GM12864 (cell line): Measurements from ENCODE around the gene CCDC92.

Experiments
- DNase-seq: peaks from one replicate; pipeline ENCODE4 v3.0.0-alpha.2; 2011; ENCODE audit warnings: low read depth
- H3K4me3 ChIP-seq: 2 replicates; pipeline ENCODE4 v1.5.1; 2011; ENCODE audit warnings: mild to moderate bottlenecking, low read depth, low read length, control low read depth
- CTCF ChIP-seq: IDR thresholded peaks from 2 replicates; pipeline ENCODE4 v1.5.1; 2011; ENCODE audit warnings: low read depth, mild to moderate bottlenecking, moderate library complexity, low read length, control low read depth, inconsistent platforms; ENCODE audit errors: missing control alignments

The CCDC92 gene

DNA sequence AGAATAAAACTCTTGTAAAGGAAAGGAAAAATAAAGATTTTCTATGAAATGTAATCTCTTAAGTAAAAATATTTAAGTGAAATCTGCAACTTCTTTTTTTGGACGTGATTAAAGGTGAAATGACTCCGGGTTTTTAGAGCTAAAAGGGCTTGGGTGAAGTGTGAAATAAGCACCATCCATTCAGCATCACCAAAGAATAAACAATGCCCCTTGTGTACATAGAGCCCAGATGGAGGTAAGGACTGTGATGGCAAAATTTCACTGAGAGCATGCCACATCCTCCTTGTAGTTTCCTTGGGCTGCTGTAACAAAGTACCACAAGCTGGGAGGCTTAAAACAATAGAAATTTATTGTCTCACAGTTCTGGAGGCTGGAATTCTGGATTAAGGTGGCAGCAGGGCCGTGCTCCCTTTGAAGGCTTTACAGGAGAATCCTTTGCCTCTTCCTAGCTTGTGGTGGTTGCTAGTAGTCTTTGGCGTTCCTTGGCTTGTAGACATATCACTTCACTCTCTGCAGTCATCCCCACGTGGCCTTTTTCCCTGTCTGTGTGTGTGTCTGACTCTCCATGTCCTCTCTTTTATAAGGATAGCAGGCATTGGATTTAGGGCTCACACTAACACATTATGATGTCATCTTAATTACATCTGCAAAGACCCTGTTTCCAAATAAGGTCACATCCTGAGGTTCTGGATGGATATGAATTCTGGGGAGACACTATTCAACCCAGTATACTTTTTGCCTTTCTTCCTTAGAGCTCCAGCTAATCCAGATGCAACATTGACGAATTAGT is 24.6 kb upstream of the CCDC92 start:
- no peak for DNase-seq
- H3K4me3 ChIP-seq, result no peak overlapping the region
- TF ChIP-seq CTCF, result no peak

DNA sequence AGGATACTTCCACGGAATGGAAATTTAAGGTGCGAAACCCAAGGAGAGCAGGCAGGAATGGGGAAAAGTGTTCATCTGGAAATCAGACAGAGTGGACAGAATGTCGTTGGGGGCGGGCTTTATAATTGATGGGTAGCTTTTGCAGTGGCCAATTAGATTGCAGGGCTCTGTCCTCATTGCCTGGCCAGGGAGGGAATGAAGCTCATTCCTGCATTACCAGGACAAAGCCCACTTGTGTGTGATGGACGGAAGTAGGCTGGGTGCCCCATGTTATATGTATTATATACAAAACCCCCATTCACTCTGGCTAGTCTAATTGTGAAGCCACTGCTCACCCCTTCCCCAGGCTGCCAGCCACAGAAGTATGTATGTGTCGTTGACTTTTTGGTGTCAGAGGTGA is 23.9 kb upstream of the CCDC92 start:
- no peak overlapping the region for H3K4me3 ChIP-seq
- no peak for DNase-seq
- no peak for TF ChIP-seq CTCF

DNA sequence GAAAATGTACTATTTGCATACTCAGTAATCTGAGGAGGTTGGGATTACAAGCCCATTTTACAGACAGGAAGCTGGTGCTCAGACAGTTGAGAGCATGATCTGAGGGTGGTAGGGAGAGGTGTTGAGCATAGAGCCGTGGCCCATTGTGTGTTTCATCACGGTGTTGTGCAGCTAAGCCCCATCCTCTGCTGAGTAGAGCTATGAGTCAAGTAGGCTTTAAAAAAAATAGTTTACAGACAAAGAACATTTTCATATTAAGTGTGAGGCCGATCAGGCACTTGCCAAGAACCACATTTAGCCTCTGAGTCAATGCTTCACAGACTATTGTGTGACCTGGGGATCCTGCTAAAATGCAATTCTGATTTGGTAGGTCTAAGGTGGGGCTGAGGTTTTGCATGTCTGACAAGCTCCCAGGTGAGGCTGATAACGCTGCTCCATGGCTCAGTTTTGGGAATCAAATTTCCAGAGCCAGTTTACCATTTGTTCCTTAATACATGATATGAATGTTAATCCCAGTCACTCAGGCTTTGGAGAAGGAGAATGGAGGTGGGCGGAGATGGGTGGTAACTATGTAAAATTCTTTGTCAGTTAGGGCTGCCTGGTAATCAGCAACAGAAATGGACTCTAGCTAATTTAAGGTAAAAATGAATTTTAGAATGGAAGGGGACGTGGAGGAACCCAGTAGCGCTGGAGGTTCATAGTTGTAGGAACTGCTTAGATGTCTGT is 22.6 kb upstream of the CCDC92 start:
- H3K4me3 ChIP-seq, result no peak overlapping the region
- TF ChIP-seq CTCF, result no peak
- no peak for DNase-seq

DNA sequence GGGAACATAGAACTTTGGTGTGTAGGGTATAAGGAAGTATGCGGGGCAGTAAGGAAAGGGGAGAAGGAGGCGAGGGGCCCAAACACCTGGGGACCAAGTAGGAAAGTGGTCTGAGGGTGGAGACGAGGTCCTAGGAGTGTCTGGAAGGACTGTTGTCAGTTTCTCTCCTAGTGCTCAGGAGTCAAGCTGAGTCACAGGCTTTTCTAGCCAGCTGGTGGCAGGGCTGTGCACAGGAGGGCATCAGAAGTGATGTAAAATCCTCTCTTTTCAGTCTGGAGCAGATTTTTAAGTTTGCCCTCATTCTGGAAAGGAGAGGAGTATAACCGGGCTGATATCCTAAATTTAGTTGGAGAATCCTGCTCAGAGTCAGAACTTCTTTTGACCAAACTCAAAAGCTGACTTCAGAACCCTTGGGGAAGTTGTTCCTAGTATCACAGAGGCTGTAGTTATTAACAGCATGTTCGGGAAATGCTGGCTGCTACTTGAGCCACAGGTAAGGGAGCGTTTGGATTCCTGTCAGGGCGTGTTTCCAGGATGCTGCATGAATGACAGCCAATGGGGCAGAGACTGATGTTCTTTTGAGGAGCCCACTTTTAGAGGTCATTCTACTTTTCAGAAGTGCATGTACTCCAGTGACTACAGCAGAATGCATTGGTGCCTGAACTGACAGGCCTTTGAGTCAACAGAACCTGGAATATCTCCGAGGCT is 19.6 kb upstream of the CCDC92 start:
- H3K4me3 ChIP-seq, result no peak overlapping the region
- TF ChIP-seq CTCF, result no peak
- no peak for DNase-seq

DNA sequence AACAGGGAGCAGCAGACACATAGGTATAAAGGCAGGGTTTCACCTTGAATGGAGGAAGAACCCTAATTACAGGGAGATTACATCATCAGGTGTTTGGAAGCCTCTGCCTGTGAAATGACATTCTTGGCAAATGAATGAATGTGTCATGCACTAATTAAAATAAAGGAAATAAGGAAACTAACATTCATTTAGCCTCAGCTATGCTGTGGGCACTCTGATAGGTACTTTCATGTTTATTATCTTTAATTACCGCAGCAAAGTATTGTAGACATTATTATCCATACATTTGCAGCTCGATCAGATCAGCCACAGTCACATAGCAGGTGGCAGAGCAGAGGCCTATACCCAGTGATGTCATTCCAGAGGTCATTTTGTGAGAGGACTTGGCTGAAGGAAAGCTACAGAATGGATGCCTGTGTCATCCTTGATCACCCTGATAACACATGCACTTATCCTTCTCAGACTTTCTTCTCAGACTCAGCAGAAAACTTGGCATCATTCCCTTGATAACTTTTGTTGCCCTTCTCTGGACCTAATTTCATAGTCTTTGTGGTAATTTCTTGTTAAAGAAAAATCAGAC is 18.8 kb upstream of the CCDC92 start:
- TF ChIP-seq CTCF, result no peak
- DNase-seq, result no peak
- H3K4me3 ChIP-seq, result no peak overlapping the region

DNA sequence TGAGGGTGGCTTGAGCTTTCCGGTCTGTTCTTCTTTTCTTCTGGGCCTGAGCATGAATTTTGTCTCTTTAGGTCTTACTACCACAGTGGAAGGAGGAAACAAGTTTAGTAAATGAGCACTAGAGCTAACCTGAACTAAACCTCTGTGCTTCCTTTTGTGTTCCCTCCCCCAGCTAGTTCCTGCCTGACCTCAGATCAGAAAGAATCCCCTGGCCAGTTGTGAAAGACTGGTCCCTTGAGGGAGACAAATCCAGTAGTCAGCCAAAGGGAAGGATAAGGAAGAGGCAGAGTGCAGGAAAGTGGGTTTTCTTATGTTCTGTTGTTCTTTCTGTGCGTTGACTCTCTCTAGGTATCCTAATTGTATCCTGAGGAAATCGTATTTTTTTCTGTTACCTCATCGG is 17.9 kb upstream of the CCDC92 start:
- H3K4me3 ChIP-seq, result no peak overlapping the region
- no peak for TF ChIP-seq CTCF
- DNase-seq, result no peak
